SJSA1 (cell line): Measurements from ENCODE around the gene CHST13. TPM values are rescaled to one million over a fixed set of nuclear protein-coding genes. Genes with fewer than 3 reads are reported as not detected.
A peak's percentile ranks its signal among the peaks of the same experiment; 100 is the strongest.

Source experiments
- DNase-seq, 2 experiments: peaks; one replicate each; pipeline ENCODE4 v3.0.0-alpha.2; 2015 to 2020; ENCODE audit warnings: low spot score in 2 of 2, low read depth in 1 of 2
- H3K27ac ChIP-seq: fragments of 250-450 bp; sonication (Bioruptor Pico); 2 replicates; pipeline ENCODE4 v1.5.1; 2020; ENCODE audit warnings: mild to moderate bottlenecking, moderate library complexity
- H3K27me3 ChIP-seq: fragments of 250-450 bp; sonication (Bioruptor Pico); replicated peaks from 2 replicates; pipeline ENCODE4 v1.5.1; 2020; ENCODE audit warnings: mild to moderate bottlenecking, moderate library complexity
- H3K36me3 ChIP-seq: fragments of 250-450 bp; sonication (Bioruptor Pico); 2 replicates; pipeline ENCODE4 v1.5.1; 2020; ENCODE audit warnings: mild to moderate bottlenecking
- H3K4me1 ChIP-seq: fragments of 250-450 bp; sonication (Bioruptor Pico); replicated peaks from 2 replicates; pipeline ENCODE4 v1.6.1; 2021; ENCODE audit warnings: mild to moderate bottlenecking
- H3K4me3 ChIP-seq: fragments of 250-450 bp; sonication (Bioruptor Pico); 2 replicates; pipeline ENCODE4 v1.5.1; 2020; ENCODE audit warnings: mild to moderate bottlenecking
- H3K9me3 ChIP-seq: fragments of 250-450 bp; sonication (Bioruptor Pico); replicated peaks from 2 replicates; pipeline ENCODE4 v1.5.1; 2020; ENCODE audit warnings: mild to moderate bottlenecking
- total RNA-seq: library from RNA; depleted of rRNA; stranded (reverse); fragments of >200 nt; shearing (Covaris generic); gene quantifications from 2 replicates; pipeline ENCODE4 v1.2.3, GENCODE V29; 2014

The CHST13 gene
- total RNA-seq, 1 experiment from 2014 or later: not detected

DNA sequence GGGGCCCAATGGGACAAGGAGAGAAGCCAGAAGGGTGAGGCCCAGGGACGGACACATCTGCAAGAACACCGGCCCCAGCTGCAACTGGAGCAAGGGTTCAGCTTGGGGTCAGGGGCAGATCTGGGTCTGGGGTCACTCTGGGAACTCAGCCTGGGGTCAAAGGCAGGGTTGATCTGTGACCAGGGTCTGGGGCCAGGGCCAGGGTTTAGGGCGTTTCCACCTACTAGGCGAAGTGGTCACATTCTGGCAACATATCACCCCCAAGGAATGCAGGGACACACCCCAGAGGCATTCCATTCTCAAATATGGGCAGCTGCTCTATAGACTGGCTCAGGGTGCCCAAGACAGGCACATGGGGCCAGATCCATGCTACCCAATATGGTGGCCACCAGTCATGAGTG, 15.4 kb upstream of the CHST13 start:
- no peaks in the 10 kb centered on the region for H3K9me3 ChIP-seq
- H3K4me3 ChIP-seq: no peak overlapping the region
- H3K27me3 ChIP-seq: no peaks in the 10 kb centered on the region
- H3K36me3 ChIP-seq: no peaks in the 10 kb centered on the region
- no peak for DNase-seq
- H3K27ac ChIP-seq: peak overlapping the region; percentile 48
- peaks cover 13% of the 10 kb centered on the region for H3K4me1 ChIP-seq

DNA sequence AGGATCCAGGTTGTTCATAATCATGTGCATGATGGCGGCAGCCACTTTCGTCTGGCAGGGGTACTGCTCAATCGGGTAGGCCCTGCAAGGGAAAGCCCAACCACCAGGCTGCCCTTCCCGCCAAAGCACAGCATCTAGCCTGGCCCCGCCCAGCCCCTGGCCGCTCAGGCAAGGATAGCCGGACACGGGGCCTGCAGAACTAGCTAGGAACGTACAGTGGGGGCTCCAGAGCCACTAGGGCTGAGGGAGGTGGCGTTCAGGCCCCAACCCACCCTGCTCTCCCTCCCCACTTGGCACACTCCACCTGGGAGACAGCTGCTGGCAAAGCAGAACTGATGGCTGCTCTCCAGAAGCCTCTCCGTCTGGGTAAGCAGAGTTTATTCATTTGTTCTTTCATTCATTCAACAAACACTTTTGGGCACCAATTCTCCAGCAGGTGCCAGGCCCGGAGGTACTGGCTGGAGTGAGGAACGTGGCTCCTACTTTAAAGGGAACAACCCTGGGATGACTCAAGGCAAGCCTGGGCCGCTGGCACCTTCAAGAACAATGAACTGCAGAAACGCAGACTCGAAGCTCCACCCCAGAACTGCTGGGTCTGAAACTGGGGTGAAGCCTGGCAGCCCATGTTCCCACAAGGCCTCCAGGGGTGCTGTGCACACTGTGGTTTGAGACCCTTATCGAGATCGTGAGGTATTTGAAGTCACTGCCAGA, 14.2 kb upstream of the CHST13 start:
- no peaks in the 10 kb centered on the region for H3K36me3 ChIP-seq
- no peaks in the 10 kb centered on the region for H3K9me3 ChIP-seq
- peaks cover 13% of the 10 kb centered on the region for H3K4me1 ChIP-seq
- no peak overlapping the region for H3K27ac ChIP-seq
- H3K4me3 ChIP-seq: no peak overlapping the region
- no peak for DNase-seq
- H3K27me3 ChIP-seq: no peaks in the 10 kb centered on the region

DNA sequence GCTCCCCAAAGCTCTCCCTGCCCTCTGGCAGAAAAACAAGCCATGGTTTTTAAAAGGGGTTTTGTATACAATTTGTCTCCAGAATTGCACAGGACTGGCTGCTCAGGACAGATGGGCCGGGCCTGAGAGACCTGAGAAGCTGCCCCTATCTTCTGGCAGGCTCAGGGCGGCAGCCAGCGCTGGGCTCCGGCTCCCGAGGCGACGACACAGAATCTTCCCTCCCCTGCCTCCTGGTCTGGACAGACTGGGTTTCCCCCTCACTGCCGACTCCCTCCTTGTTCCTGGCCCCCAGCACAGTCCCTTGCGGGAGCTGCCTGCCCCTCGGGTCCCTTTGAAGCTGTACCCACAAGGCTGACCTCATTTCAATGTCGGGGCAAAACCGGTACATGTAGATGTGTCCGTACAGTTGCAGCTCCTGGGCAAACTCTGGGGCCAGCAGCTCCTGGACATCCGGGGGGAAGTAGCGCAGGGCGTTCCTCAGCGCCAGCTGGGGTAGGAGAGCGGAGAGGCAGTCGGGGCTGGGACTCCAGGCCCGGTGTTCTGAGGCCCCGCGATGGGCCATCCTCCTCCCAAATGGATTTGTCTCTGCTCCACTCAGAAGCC, 13.5 kb upstream of the CHST13 start:
- Histone ChIP-seq H3K36me3 (no peaks in the 10 kb centered on the region), H3K9me3 (no peaks in the 10 kb centered on the region), H3K4me1 (peaks cover 13% of the 10 kb centered on the region), H3K27me3 (no peaks in the 10 kb centered on the region), H3K27ac (no peak overlapping the region), H3K4me3 (no peak overlapping the region)
- no peak for DNase-seq

DNA sequence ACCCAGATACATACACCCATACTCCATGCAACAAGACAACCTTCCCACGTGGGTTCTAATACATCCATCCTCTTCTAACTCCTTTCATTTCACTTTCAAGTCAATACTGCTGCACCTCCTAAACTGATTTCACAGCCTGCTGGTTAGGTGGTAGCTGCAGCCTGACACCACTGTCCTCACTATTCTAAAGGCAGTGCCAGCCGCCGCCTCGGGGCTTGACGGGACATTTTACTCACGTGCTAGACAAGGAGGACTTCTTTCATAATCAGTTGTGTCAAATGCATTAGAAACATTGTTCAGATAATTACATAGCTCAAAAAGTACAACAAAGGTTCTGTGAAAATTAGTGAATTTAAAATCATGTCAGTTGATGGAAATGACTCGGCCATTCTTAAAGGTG, 12.7 kb upstream of the CHST13 start:
- Histone ChIP-seq H3K36me3 (no peaks in the 10 kb centered on the region), H3K9me3 (no peaks in the 10 kb centered on the region), H3K4me3 (no peak overlapping the region), H3K27ac (no peak overlapping the region), H3K4me1 (peaks cover 13% of the 10 kb centered on the region), H3K27me3 (no peaks in the 10 kb centered on the region)
- no peak for DNase-seq

DNA sequence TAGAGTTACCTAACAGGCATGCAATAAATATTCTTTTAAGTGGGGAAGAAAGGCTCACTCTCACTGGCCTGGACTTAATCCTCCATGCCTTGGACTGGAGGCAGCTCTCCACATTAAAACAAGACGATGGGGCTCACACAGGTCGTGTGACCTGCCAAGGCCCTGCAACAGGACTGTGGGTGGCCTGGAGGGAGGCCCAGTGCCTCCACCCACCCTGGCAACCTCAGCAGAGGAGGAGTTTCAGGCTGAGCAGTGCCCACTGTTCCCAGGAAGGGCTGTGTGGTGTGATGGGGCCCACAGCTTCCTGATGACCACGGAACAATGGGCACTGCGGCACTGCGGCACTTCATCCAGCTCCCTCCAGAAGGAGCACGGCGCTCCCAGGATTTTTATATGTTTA, 11.9 kb upstream of the CHST13 start:
- Histone ChIP-seq H3K4me1 (peaks cover 13% of the 10 kb centered on the region), H3K27ac (no peak overlapping the region), H3K4me3 (no peak overlapping the region), H3K36me3 (no peaks in the 10 kb centered on the region), H3K9me3 (no peaks in the 10 kb centered on the region), H3K27me3 (no peaks in the 10 kb centered on the region)
- peak in 1 of 2 experiments; percentile 23 for DNase-seq

DNA sequence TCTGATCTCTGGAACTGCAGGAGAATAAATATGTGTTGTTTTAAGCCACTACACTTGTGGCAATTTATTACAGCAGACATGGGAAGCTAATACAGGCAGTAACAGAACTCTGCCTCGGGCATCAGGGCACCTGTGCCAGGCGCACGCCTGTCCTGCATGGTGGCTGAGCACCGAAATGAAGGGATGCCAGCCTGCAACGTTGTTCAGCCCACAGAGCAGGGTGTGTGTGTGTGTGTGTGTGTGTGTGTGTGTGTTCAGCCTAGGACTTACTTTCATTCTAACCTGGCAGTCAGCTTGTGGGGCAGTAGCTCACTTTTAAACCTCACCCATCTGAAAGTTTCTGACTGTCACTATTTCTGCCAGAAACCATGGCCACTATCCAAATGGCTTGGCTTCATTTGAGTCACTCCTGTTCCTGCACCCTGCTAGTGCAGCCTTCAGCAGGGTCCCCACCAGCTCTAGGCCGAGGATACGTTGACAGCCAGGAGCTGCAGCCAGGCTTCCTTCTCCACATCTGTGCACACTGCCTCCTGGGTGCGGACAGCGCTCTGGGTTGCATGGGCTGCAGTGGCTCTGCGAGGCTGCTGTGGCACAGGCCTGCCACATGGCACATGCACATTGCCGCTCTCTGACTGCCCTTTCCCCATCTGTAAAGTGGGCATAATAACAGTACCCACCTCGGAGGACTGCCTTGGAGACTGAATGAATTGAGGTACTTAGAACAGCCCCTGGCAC, 10.9 kb upstream of the CHST13 start:
- Histone ChIP-seq H3K4me3 (no peak overlapping the region), H3K27me3 (no peaks in the 10 kb centered on the region), H3K4me1 (peaks cover 13% of the 10 kb centered on the region), H3K27ac (no peak overlapping the region), H3K36me3 (no peaks in the 10 kb centered on the region), H3K9me3 (no peaks in the 10 kb centered on the region)
- DNase-seq: no peak

DNA sequence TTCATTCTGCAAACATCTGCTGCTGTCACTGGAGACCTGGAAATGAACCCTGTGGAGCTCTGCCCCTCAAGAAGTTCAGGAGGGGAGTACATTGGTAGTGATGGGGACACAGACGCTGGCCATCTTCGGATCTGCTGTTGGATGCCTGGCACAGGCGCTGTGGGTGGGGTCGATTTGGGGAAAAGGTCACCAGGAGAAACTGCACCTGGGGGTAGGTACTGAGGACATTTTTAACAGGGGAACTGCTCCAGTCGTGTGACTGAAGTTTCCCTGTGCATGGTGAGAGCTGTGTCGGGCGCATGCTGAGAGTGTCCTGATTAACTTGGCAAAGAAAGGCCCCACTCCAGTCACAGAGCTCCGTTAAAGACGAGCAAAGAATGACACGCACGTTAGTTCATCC, 9.8 kb upstream of the CHST13 start:
- Histone ChIP-seq H3K4me1 (peaks cover 6% of the 10 kb centered on the region), H3K4me3 (no peak overlapping the region), H3K27ac (no peak overlapping the region), H3K36me3 (no peaks in the 10 kb centered on the region), H3K27me3 (no peaks in the 10 kb centered on the region), H3K9me3 (no peaks in the 10 kb centered on the region)
- DNase-seq: no peak

DNA sequence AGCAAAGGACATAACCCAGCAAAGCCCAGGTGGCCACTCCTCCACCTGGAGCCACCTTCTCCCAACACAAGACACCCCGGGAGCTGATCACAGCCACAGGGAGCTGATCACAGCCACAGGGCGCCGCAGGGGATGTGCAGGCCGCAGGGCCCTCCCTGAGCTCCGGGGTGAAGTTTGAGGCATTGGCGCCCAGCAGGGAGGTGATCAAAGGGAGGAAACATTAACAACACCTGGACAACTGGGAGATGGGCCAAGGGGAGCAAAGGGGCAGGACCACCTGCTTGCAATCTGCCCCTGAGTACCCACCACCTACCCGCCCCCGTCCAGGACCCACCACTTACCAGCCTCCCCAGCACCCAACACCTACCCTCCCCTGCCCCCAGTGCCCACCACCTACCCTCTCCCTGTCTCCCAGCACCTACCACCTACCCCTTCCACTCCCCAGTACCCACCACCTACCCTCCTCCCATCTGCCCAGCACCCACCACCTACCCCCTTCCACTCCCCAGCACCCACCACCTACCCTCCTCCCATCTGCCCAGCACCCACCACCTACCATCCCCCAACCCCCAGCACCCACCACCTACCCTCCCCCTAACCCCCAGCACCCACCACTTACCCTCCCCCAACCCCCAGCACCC, 8.8 kb upstream of the CHST13 start:
- Histone ChIP-seq H3K27ac (no peak overlapping the region), H3K36me3 (no peaks in the 10 kb centered on the region), H3K4me1 (peaks cover 6% of the 10 kb centered on the region), H3K4me3 (no peak overlapping the region), H3K9me3 (no peaks in the 10 kb centered on the region), H3K27me3 (no peaks in the 10 kb centered on the region)
- no peak for DNase-seq

DNA sequence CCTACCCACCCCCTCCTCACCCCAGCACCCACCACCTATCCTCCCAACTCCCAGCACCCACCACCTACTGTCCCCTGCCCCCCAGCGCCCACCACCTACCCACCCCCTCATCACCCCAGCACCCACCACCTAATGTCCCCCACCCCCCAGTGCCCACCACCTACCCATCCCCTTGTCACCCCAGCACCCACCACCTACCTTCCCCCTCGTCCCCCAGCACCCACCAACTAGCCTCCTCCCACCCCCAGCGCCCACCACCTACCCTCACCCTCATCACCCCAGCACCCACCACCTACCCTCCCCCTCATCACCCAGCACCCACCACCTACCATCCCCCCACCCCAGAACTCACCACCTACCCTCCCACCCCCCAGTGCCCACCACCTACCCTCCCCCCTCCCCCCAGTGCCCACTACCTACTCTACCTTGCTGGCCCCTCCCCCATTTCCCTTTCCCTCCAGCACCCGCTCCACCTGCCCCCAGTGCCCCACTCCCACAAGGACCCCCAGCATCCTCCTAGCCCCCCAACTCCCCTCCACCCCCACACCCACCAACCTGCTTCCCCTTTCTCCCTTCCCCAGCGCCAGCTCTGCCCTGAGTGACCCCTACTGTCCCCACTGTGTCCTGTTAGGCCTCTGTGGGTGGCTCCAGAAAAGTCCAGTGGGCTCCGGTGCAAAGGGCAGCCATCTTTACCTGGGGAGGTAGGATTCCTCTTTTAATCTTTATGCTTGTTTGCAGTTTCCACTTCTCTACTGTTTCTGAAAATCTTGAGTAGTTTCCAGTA, 7.6 kb upstream of the CHST13 start:
- no peaks in the 10 kb centered on the region for H3K27me3 ChIP-seq
- H3K36me3 ChIP-seq: no peaks in the 10 kb centered on the region
- peaks cover 6% of the 10 kb centered on the region for H3K4me1 ChIP-seq
- no peak for DNase-seq
- no peak overlapping the region for H3K4me3 ChIP-seq
- H3K9me3 ChIP-seq: no peaks in the 10 kb centered on the region
- no peak overlapping the region for H3K27ac ChIP-seq

DNA sequence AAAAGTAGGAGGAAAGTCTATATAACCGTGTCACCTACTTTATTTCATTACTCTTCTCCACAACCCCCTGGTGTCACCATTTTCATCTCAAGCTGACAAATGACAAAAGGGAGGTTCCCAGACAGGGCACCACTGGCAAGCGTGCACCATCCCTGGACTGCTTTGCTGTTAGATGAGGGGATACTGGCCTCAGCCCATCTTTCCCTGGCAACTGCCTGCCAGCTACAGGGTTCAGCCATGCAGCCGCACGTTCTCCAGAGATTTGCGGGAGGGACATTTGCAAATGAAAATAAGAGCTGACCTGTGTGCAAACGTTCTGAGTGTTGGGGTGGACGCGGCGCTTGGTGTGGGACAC, 7.0 kb upstream of the CHST13 start:
- no peak for DNase-seq
- no peaks in the 10 kb centered on the region for H3K36me3 ChIP-seq
- no peak overlapping the region for H3K4me3 ChIP-seq
- H3K27me3 ChIP-seq: no peaks in the 10 kb centered on the region
- H3K27ac ChIP-seq: no peak overlapping the region
- no peaks in the 10 kb centered on the region for H3K9me3 ChIP-seq
- H3K4me1 ChIP-seq: peaks cover 5% of the 10 kb centered on the region

DNA sequence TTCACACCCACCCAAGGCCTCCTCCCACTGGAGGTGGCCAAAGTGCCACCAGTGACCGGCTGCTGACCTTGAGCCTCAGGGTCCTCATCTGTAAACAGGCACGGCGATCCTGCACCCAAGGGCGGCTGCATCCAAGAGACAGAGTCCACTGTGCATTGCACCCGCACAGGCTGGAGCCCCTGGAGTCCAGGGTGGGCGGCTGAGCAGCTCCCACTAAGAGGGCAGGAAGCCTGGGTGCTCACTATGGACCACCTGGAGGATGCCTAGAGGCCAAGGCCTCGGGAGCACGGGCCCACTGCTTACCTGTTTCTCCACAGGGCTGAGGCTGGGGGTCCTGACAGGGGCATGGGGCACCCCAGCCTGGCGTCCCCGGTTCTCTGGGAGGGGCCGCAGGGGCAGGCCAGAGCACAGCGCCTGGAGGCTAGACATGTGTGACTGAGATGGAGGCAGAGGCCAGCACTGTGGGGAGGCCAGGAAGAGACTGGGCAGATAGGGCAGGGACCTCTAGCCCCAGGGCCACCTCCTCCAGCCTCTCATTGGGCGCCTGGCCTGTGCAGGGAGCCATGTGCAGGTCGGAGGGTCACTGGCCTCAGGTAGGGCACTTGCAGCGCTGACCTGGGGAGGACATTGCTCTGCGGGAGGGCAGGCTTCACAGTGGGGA, 6.5 kb upstream of the CHST13 start, which contains the start of gene UROC1:
Gene UROC1 (minus strand): TSS at position 483 of the 661 bp plus-strand sequence. CDS start 54 bp downstream, at position 429.
- no peak within 1 kb of the TSS for H3K27ac ChIP-seq
- no peak for DNase-seq
- H3K9me3 ChIP-seq: no peaks in the 10 kb centered on the region
- H3K36me3 ChIP-seq: no peaks in the 10 kb centered on the region
- H3K4me1 ChIP-seq: no peaks in the 10 kb centered on the region; the same call in 1 of the 2 replicates
- no peak within 1 kb of the TSS for H3K4me3 ChIP-seq
- H3K27me3 ChIP-seq: no peaks in the 10 kb centered on the region

DNA sequence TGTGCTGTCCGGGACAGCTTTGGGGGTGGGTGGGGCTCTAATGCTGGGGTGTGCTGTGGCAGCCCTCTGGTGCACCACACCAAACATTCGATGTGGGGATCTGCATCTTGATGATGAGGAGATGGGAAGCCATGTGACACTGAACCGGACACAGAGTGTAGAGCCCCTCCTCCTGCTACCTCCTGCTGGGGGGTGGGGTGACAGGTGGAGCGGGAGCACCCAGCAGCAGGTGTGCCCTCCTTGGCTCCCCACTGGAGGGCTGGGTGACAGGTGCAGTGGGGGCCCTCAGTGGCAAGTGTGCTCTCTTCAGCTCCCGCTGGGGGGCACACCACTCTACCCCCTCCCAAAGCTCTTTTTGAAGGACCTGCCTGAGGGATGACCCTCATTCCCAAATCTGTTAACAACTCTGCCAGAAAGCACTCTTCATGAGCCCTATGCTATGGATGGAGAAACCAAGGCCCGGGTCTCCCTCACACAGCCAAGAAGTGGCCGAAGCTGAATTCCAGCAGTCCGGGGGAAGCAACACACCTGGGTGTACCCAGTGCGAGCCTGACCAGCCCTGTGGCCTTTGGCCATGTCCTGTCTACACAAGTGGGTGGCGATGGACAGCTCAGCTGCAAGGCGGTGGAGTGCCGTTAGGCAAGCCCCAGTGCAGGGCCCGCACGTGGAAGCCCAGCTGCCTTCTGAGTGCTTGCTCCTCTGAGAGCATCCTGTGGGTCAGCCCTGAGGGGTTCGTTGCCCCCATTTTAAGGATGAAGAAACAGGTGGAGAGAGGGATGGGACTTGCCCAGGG, 5.8 kb upstream of the CHST13 start:
- DNase-seq: no peak
- no peak overlapping the region for H3K27ac ChIP-seq
- no peaks in the 10 kb centered on the region for H3K4me1 ChIP-seq

More for the DNA sequence above, 5.8 kb upstream of the CHST13 start:
- no peak overlapping the region for H3K4me3 ChIP-seq
- H3K27me3 ChIP-seq: peaks cover 2% of the 10 kb centered on the region; the same call in 1 of the 2 replicates
- H3K9me3 ChIP-seq: no peaks in the 10 kb centered on the region
- H3K36me3 ChIP-seq: no peaks in the 10 kb centered on the region
